Activated CD4-positive, CD25-positive, alpha-beta regulatory T cell treated with anti-CD3 and anti-CD28 coated beads, Interleukin-2, amount 50 U/mL, for 24 hours (primary cell): ENCODE results near the gene NBPF9.
"Not testable (repeated sequence)": the region's sequence is repeated elsewhere in the genome, so short reads cannot be mapped to it uniquely, and the experiment has no call there.

ENCODE experiments used
- ATAC-seq, 2 donors: fragments of 150-1000 bp; cut with Tn5 transposase; one replicate each; pipeline ENCODE4 v1.10.0; 2021; ENCODE audit warnings: mild to moderate bottlenecking in 1 of 2, moderate library complexity in 1 of 2

Gene NBPF9

GRCh38 chr1:149013513-149013912 lies 89.8 kb downstream of the NBPF9 start:
- not testable (repeated sequence) for ATAC-seq

GRCh38 chr1:149012599-149012998 lies 90.8 kb downstream of the NBPF9 start:
- ATAC-seq: not testable (repeated sequence)

- ATAC-seq: not testable (repeated sequence)
These were observed 93.6 kb downstream of the NBPF9 start for GRCh38 chr1:149009761-149010160.

GRCh38 chr1:149008769-149009168 lies 94.6 kb downstream of the NBPF9 start:
- ATAC-seq: not testable (repeated sequence)

GRCh38 chr1:149008326-149008725 lies 95.0 kb downstream of the NBPF9 start:
- ATAC-seq: not testable (repeated sequence)
